GM12878 (cell line): Measurements from ENCODE around the gene ADCY9. TPM values are rescaled to one million over a fixed set of nuclear protein-coding genes. Genes with fewer than 3 reads are reported as not detected.

ENCODE experiments used
- ATAC-seq: fragments of 200-7000 bp; cut with Tn5 transposase; 3 replicates; pipeline ENCODE4 v1.9.1; 2020; ENCODE audit warnings: mild to moderate bottlenecking, moderate library complexity
- BruUV-seq: library from RNA; stranded (reverse); fragments of 400-500 nt; replicated peaks from 2 replicates; lab custom pipeline; 2021; lab: Mats Ljungman, UMichigan
- CTCF ChIA-PET: fragments of 300-600 bp; sonication (Branson Sonifier 250); formaldehyde crosslinking; extraction: SDS; loops from one replicate; lab custom pipeline; 2021; ENCODE audit warnings: inconsistent platforms; lab: Yijun Ruan, JAX
- POLR2A ChIA-PET: fragments of 350-600 bp; formaldehyde crosslinking; extraction: SDS; loops from one replicate; lab custom pipeline; 2021; ENCODE audit warnings: inconsistent platforms; lab: Charles Lee
- RAD21 ChIA-PET: fragments of 300-600 bp; sonication (Branson Sonifier 250); formaldehyde crosslinking; loops from one replicate; lab custom pipeline; 2023; ENCODE audit warnings: antibody characterized with exemption; ENCODE audit not compliant: unreplicated experiment; lab: Charles Lee
- SMC1A ChIA-PET: fragments of 300-600 bp; sonication (Branson Sonifier 250); formaldehyde crosslinking; loops from one replicate; lab custom pipeline; 2023; ENCODE audit not compliant: unreplicated experiment, uncharacterized antibody; lab: Charles Lee
- DNase-seq: peaks from one replicate; pipeline ENCODE4 v3.0.0-alpha.2; 2011; ENCODE audit warnings: low read depth, low spot score
- FAIRE-seq: peaks from 3 replicates; lab custom pipeline; 2011; peaks lifted over from hg19 to GRCh38; lab: Jason Lieb, UNC
- H2AFZ ChIP-seq: 2 replicates; pipeline ENCODE4 v1.6.0; 2011; ENCODE audit warnings: low read depth, low read length, control low read depth; ENCODE audit not compliant: control insufficient read depth
- H3K27ac ChIP-seq: 2 replicates; pipeline ENCODE4 v1.5.1; 2011; ENCODE audit warnings: control low read depth; ENCODE audit not compliant: control insufficient read depth, insufficient read depth
- H3K27me3 ChIP-seq, 2 experiments: replicated peaks in 1 of 2; 2 replicates each; pipeline versions ENCODE4 v1.6.0 to v1.6.1; 2011; ENCODE audit warnings: low read length in 1 of 2; ENCODE audit not compliant: control insufficient read depth in 2 of 2, insufficient read depth in 2 of 2
- H3K36me3 ChIP-seq, 2 experiments: 2 replicates each; pipeline ENCODE4 v1.5.1; 2011; ENCODE audit warnings: low read length in 1 of 2; ENCODE audit not compliant: control insufficient read depth in 2 of 2, insufficient read depth in 2 of 2
- H3K4me1 ChIP-seq: 2 replicates; pipeline ENCODE4 v1.6.1; 2011; ENCODE audit warnings: mild to moderate bottlenecking, low read length, moderate library complexity, mixed read lengths; ENCODE audit not compliant: control insufficient read depth, insufficient read depth
- H3K4me2 ChIP-seq: 2 replicates; pipeline ENCODE4 v1.6.0; 2011; ENCODE audit warnings: control low read depth; ENCODE audit not compliant: control insufficient read depth, insufficient read depth
- H3K4me3 ChIP-seq: fragments of 200-600 bp; sonication (generic); 2 replicates; pipeline ENCODE4 v1.5.1; 2016
- H3K79me2 ChIP-seq: 2 replicates; pipeline ENCODE4 v1.6.0; 2011; ENCODE audit warnings: low read length; ENCODE audit not compliant: control insufficient read depth, insufficient read depth
- H3K9ac ChIP-seq: 2 replicates; pipeline ENCODE4 v1.8.0; 2011; ENCODE audit warnings: low read length, control low read depth, mixed read lengths; ENCODE audit not compliant: control insufficient read depth, insufficient read depth
- H3K9me3 ChIP-seq: replicated peaks from 3 replicates; pipeline ENCODE4 v1.5.1; 2011; ENCODE audit warnings: mild to moderate bottlenecking, low read length; ENCODE audit not compliant: control insufficient read depth, insufficient read depth
- H4K20me1 ChIP-seq: 2 replicates; pipeline ENCODE4 v1.6.0; 2011; ENCODE audit not compliant: control insufficient read depth, insufficient read depth
- BMI1 ChIP-seq: fragments of 450-650 bp; IDR thresholded peaks from 2 replicates; pipeline ENCODE4 v1.6.1; 2016; ENCODE audit warnings: mild to moderate bottlenecking, moderate library complexity, borderline replicate concordance
- NFYB ChIP-seq: IDR thresholded peaks from 2 replicates; pipeline ENCODE4 v1.6.1; 2011; ENCODE audit warnings: low read depth, mild to moderate bottlenecking, low read length, improper control_type of control experiment, moderate library complexity; ENCODE audit not compliant: insufficient read depth
- NR2C1 ChIP-seq: fragments of 450-650 bp; IDR thresholded peaks from 2 replicates; pipeline ENCODE4 v1.6.1; 2017; ENCODE audit warnings: antibody characterized with exemption, mild to moderate bottlenecking, moderate library complexity
- NR2C2 ChIP-seq: IDR thresholded peaks from 2 replicates; pipeline ENCODE4 v1.6.1; 2011; ENCODE audit warnings: borderline replicate concordance, low read depth; ENCODE audit not compliant: control insufficient read depth, insufficient read length
- NRF1 ChIP-seq: conservative IDR thresholded peaks from 2 replicates; pipeline ENCODE4 v1.6.1; 2011; ENCODE audit warnings: mild to moderate bottlenecking, low read depth, low read length, improper control_type of control experiment
- SREBF2 ChIP-seq: IDR thresholded peaks from 2 replicates; pipeline ENCODE4 v1.6.1; 2012; ENCODE audit warnings: mild to moderate bottlenecking, low read length
- TCF3 ChIP-seq: IDR thresholded peaks from 2 replicates; pipeline ENCODE4 v1.6.1; 2012; ENCODE audit warnings: low read depth, mild to moderate bottlenecking, low read length, borderline replicate concordance; ENCODE audit not compliant: insufficient read depth
- WGBS: methylation state at CpG from one replicate; pipeline ENCODE4 v1.1.6; 2016; ENCODE audit warnings: low lambda C conversion rate; ENCODE audit not compliant: insufficient replicate concordance, insufficient coverage; ENCODE audit errors: missing lambda C conversion rate; 5-methylcytosine and 5-hydroxymethylcytosine counted together
- in situ Hi-C: fragments of 300-500 bp; cut with MboI; formaldehyde crosslinking; loops from 9 replicates; pipeline ENCODE4 v1.14.3; 2018; ENCODE audit warnings: mixed read lengths
- intact Hi-C: fragments of 100-400 bp; cut with micrococcal nuclease; formaldehyde crosslinking; loops from one replicate; pipeline ENCODE4 v1.14.2; 2022; ENCODE audit not compliant: unreplicated experiment
- polyA plus RNA-seq, 11 experiments: library from polyadenylated mRNA; depleted of rRNA in 4 of 11; unstranded in 6 of 11; stranded (reverse) in 5 of 11; fragments of >200 nt; fragmentation: Nextera tagmentation in 4 of 11; fragmentation: Illumina TruSeq in 1 of 11; extraction: Ambion mirVana in 4 of 11; extraction: Trizol in 1 of 11; gene quantifications; 1 replicate in 1 of 11; 2 replicates in 10 of 11; pipeline versions ENCODE4 v1.2.1 to v1.2.3, GENCODE V29; 2011 to 2016; ENCODE audit warnings: inconsistent platforms in 2 of 11, missing spikeins in 2 of 11, low read depth in 1 of 11
- total RNA-seq, 4 experiments: library from RNA; depleted of rRNA in 3 of 4; stranded (reverse); fragments of >200 nt in 3 of 4; fragmentation: Illumina TruSeq in 1 of 4; extraction: Trizol in 1 of 4; gene quantifications; 2 replicates each; pipeline versions ENCODE4 v1.2.1 to v1.2.3, GENCODE V29; 2013 to 2021
- TF ChIP-seq, protein P1 (sequence below): IDR thresholded peaks from 2 replicates; pipeline ENCODE4 v1.6.1; 2012; ENCODE audit warnings: low read depth, low read length, improper control_type of control experiment

ADCY9 gene
- total and polyA plus RNA-seq, 10 of the 15 experiments (the other 5 are each of a cell fraction or from before 2014, with no cell fraction given) = 0.09 to 0.41 (median 0.15) TPM; not detected in 3

GRCh38 chr16:3953728-3954410, 162.4 kb downstream of the ADCY9 start:
- FAIRE-seq = no peak
- Histone ChIP-seq H3K9ac (no peak overlapping the region), H3K27ac (no peak overlapping the region), H3K4me3 (no peak overlapping the region), H3K9me3 (no peaks in the 10 kb centered on the region), H3K79me2 (no peaks in the 10 kb centered on the region), H4K20me1 (no peaks in the 10 kb centered on the region), H3K4me1 (no peaks in the 10 kb centered on the region), H2AFZ (no peak overlapping the region), H3K36me3 (no peaks in the 10 kb centered on the region), H3K27me3 (no peaks in the 10 kb centered on the region), H3K4me2 (no peak overlapping the region)
- WGBS = 49% methylated on average over 24 of the region's 24 CpGs
- ATAC-seq = no peak
- intact Hi-C loops = no loop called here
- ChIA-PET CTCF (interaction anchor here (0.7 kb wide), 1 partner anchor 175 kb away, joined by 3 read pairs; no protein-coding TSS in a partner anchor), SMC1A (no interaction called here), POLR2A (no interaction called here), RAD21 (no interaction called here)
- BruUV-seq = no TSS peak
- no peak for TF ChIP-seq NR2C1
- no peak for TF ChIP-seq BMI1
- no peak for TF ChIP-seq NRF1
- no peak for TF ChIP-seq SREBF2
- TF ChIP-seq TCF3 = no peak
- TF ChIP-seq, protein P1, sequence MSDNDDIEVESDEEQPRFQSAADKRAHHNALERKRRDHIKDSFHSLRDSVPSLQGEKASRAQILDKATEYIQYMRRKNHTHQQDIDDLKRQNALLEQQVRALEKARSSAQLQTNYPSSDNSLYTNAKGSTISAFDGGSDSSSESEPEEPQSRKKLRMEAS = no peak
- no peak for TF ChIP-seq NR2C2
- TF ChIP-seq NFYB = no peak
- no peak for DNase-seq
- in situ Hi-C loops = no loop called here
